Endodermal cell (in vitro differentiated cells): Measurements from ENCODE around the gene PPP4R2. TPM values are rescaled to one million over a fixed set of nuclear protein-coding genes. Genes with fewer than 3 reads are reported as not detected.
A peak's percentile ranks its signal among the peaks of the same experiment; 100 is the strongest.

Experiments
- DNase-seq: peaks from one replicate; pipeline ENCODE4 v3.0.0-alpha.2; 2017
- H3K27ac ChIP-seq: 2 replicates; pipeline ENCODE4 v1.5.1; 2013; ENCODE audit warnings: mild to moderate bottlenecking, low read depth, low read length, moderate library complexity
- H3K27me3 ChIP-seq: 2 replicates; pipeline ENCODE4 v1.6.1; 2013; ENCODE audit warnings: mild to moderate bottlenecking, low read length, moderate library complexity; ENCODE audit not compliant: insufficient read depth, control insufficient read depth, poor library complexity, severe bottlenecking
- H3K36me3 ChIP-seq: 2 replicates; pipeline ENCODE4 v1.7.0; 2013; ENCODE audit warnings: mild to moderate bottlenecking, low read length, moderate library complexity; ENCODE audit not compliant: control insufficient read depth, insufficient read depth
- H3K4me1 ChIP-seq: one replicate; pipeline ENCODE4 v1.7.0; 2013; ENCODE audit warnings: low read length; ENCODE audit not compliant: control insufficient read depth, insufficient read depth
- H3K4me3 ChIP-seq: 2 replicates; pipeline ENCODE4 v1.5.1; 2013; ENCODE audit warnings: mild to moderate bottlenecking, low read length, moderate library complexity
- H3K9ac ChIP-seq: 2 replicates; pipeline ENCODE4 v1.6.1; 2013; ENCODE audit warnings: mild to moderate bottlenecking, low read length, moderate library complexity; ENCODE audit not compliant: poor library complexity, severe bottlenecking; ENCODE audit errors: extremely low read depth
- H3K9me3 ChIP-seq: 2 replicates; pipeline ENCODE4 v1.6.1; 2013; ENCODE audit warnings: mild to moderate bottlenecking, low read length, moderate library complexity; ENCODE audit not compliant: control insufficient read depth
- H3K27ac Mint-ChIP-seq: 2 replicates; pipeline ENCODE4 v1.8.0; 2020; ENCODE audit warnings: mixed read lengths
- H3K27me3 Mint-ChIP-seq: 2 replicates; pipeline ENCODE4 v1.8.0; 2021; ENCODE audit warnings: mild to moderate bottlenecking, mixed read lengths; ENCODE audit not compliant: insufficient read depth
- H3K36me3 Mint-ChIP-seq: 2 replicates; pipeline ENCODE4 v1.8.0; 2020; ENCODE audit warnings: low read depth, mixed read lengths
- H3K4me1 Mint-ChIP-seq: 2 replicates; pipeline ENCODE4 v1.8.0; 2020; ENCODE audit warnings: mixed read lengths
- H3K4me3 Mint-ChIP-seq: 2 replicates; pipeline ENCODE4 v1.8.0; 2020; ENCODE audit warnings: mild to moderate bottlenecking, moderate library complexity, mixed read lengths
- H3K9me3 Mint-ChIP-seq: 2 replicates; pipeline ENCODE4 v1.8.0; 2020; ENCODE audit warnings: mild to moderate bottlenecking, mixed read lengths
- CTCF ChIP-seq: fragments of 200-600 bp; sonication (generic); conservative IDR thresholded peaks from 2 replicates; pipeline ENCODE4 v1.5.0; 2021; ENCODE audit warnings: antibody characterized with exemption, mild to moderate bottlenecking
- WGBS, 2 experiments: methylation state at CpG; one replicate each; pipeline versions ENCODE4 v1.1.5 to v1.1.7; 2013; ENCODE audit warnings: missing lambda C conversion rate in 2 of 2, mixed read lengths in 1 of 2; ENCODE audit not compliant: insufficient coverage in 1 of 2, insufficient read length in 1 of 2; 5-methylcytosine and 5-hydroxymethylcytosine counted together
- total RNA-seq, 2 donors: library from RNA; stranded (reverse); fragmentation: NEBNext Ultra II Directional in 1 of 2; extraction: Animal tissue kit (Norgen Biotek cat#: 25700) in 1 of 2; gene quantifications; 2 replicates in 1 of 2; 3 replicates in 1 of 2; pipeline ENCODE4 v1.2.1, GENCODE V29; 2021

Gene PPP4R2
- total RNA-seq, 2 donors from 2014 or later, result 133 to 157 TPM

- H3K4me3 ChIP-seq, result peak overlapping the region; percentile 54
- no peaks in the 10 kb centered on the region for H3K9me3 ChIP-seq
- no peak for TF ChIP-seq CTCF
- peaks cover 3% of the 10 kb centered on the region for H3K36me3 Mint-ChIP-seq
- H3K9ac ChIP-seq, result peak overlapping the region; percentile 29
- WGBS, 2 experiments, result 50 to 60% methylated on average over 4 to 7 of the region's 7 CpGs
- H3K27me3 Mint-ChIP-seq, result no peaks in the 10 kb centered on the region
- DNase-seq, result peak; percentile 82
- no peaks in the 10 kb centered on the region for H3K27me3 ChIP-seq
- peaks cover 23% of the 10 kb centered on the region for H3K4me1 ChIP-seq
- peak overlapping the region; percentile 89 for H3K27ac Mint-ChIP-seq
- no peaks in the 10 kb centered on the region for H3K36me3 ChIP-seq
- no peaks in the 10 kb centered on the region for H3K9me3 Mint-ChIP-seq
- peak overlapping the region; percentile 35 for H3K4me3 Mint-ChIP-seq
- no peak overlapping the region for H3K27ac ChIP-seq
- H3K4me1 Mint-ChIP-seq, result peaks cover 45% of the 10 kb centered on the region
Measured at GRCh38 chr3:72973031-72973723, 23.4 kb upstream of the PPP4R2 start.

- Mint-ChIP-seq H3K9me3 (no peaks in the 10 kb centered on the region), H3K4me3 (peak overlapping the region; percentile 35), H3K36me3 (peaks cover 3% of the 10 kb centered on the region), H3K27me3 (no peaks in the 10 kb centered on the region), H3K27ac (peak overlapping the region; percentile 89), H3K4me1 (peaks cover 45% of the 10 kb centered on the region)
- no peaks in the 10 kb centered on the region for H3K9me3 ChIP-seq
- WGBS, 2 experiments, result 89% methylated on average over 2 of the region's 2 CpGs; no CpG with 5 or more reads in 1 of the 2 experiments
- H3K4me3 ChIP-seq, result peak overlapping the region; percentile 54
- H3K9ac ChIP-seq, result peak overlapping the region; percentile 29
- H3K27me3 ChIP-seq, result no peaks in the 10 kb centered on the region
- H3K36me3 ChIP-seq, result no peaks in the 10 kb centered on the region
- no peak for DNase-seq
- H3K4me1 ChIP-seq, result peaks cover 23% of the 10 kb centered on the region
- no peak overlapping the region for H3K27ac ChIP-seq
- TF ChIP-seq CTCF, result no peak
Measured at GRCh38 chr3:72973786-72974185, 22.8 kb upstream of the PPP4R2 start.

- WGBS, 2 experiments, result 82 to 83% methylated on average over 3 to 4 of the region's 4 CpGs
- no peaks in the 10 kb centered on the region for H3K27me3 Mint-ChIP-seq
Measured at GRCh38 chr3:72974956-72975355, 21.7 kb upstream of the PPP4R2 start.

More at GRCh38 chr3:72974956-72975355, 21.7 kb upstream of the PPP4R2 start:
- H3K27ac Mint-ChIP-seq, result peak overlapping the region; percentile 84
- Histone ChIP-seq H3K36me3 (no peaks in the 10 kb centered on the region), H3K9me3 (no peaks in the 10 kb centered on the region), H3K27ac (no peak overlapping the region), H3K4me3 (peak overlapping the region; percentile 54), H3K9ac (peak overlapping the region; percentile 52), H3K4me1 (peaks cover 23% of the 10 kb centered on the region), H3K27me3 (no peaks in the 10 kb centered on the region)
- no peak for TF ChIP-seq CTCF
- peak overlapping the region; percentile 21 for H3K4me3 Mint-ChIP-seq
- H3K9me3 Mint-ChIP-seq, result no peaks in the 10 kb centered on the region
- peaks cover 2% of the 10 kb centered on the region for H3K36me3 Mint-ChIP-seq
- peaks cover 45% of the 10 kb centered on the region for H3K4me1 Mint-ChIP-seq
- DNase-seq, result no peak
